Activated gamma-delta T cell treated with anti-CD3 and anti-CD28 coated beads, Interleukin-2, amount 50 U/mL, for 16 hours (primary cell): ENCODE measurements around the gene LAMB1.
"Not testable (repeated sequence)": the region's sequence is repeated elsewhere in the genome, so short reads cannot be mapped to it uniquely, and the experiment has no call there.

Experiments
- DNase-seq: peaks from one replicate; pipeline ENCODE4 v3.0.0-alpha.2; 2020; ENCODE audit warnings: low read depth

Gene LAMB1

DNA sequence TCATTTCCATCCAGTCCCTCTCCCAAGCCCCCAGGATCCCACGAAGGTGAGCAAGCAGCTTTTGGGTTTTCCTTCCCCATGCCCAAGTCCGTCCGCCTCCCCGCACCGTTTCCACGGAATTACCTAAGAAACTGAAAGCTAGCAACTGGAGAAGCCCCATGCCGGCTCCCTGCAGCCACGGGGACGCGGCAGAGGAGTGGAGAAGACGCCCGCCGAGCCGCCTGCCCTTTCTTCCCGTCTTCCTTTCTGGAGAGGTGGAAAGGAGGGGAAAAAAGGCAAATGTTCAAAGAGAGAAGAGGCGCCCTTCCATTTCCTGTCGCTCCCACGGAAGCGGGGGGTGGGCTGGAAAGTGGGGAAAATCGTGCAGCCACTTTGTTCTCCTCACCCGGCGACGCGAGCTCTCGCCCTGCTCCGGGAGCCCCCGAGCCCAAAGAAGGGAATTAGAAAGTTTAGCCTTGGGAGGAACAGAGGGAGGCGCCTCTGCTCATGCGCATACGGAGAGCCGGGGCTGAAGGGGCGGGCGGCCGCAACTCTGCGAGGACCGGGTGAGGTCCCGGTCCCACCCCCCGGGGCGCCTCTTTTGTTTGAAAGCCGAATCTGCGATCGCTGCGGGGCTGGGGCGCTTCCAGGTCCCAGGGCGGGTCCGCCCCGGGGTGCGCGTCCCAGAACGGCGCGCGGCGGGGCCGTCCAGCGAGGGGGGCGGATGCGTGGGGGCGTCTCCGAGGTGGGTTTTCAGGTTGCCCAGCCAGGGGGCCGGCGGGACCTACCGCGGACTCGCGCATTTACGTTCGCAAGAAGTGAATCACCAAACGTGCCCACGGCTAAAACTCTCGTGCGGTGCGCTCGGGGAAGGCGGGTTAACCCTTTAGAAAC, at the start of gene LAMB1:
Gene LAMB1 (minus strand): TSS at position 436 of the 873 bp plus-strand sequence. CDS start 276 bp downstream, at position 160.
- no peak for DNase-seq

DNA sequence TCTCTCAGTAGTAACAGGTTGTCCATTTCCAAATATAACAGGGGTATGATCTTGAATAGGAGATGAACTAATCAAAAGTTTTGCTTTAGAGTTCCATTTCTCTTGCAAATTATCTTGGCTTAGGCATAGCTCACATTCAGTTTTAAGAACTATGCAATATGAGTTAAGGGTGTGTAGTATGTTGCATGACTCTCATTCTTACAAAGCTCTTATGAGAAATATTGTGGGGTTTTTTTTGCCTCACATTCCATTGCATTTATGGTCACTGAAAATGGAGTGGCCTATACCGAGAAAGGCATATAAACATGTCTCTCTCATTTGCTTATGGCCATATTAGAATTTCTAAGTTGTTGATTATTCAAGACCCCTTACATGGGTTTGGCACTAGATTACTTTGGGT, 48.5 kb upstream of the LAMB1 start:
- DNase-seq = no peak

DNA sequence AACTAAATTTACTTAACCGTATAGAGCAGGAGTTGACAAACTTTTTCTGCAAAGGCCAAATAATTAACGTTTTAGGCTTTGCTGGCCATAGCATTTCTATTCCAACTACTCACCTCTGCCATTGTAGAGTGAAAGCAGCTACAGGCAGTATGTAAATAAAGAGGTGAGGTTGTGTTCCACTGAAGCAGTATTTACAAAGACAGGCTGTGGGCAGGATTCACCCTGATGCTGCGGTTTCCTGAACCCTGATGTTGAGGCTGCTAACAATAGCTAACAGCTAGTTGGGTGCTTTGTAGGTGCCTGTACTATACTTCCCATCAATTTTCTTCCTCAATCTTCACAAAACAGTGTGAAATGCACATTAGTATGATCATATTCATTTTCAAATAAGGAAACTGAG, 47.0 kb upstream of the LAMB1 start:
- no peak for DNase-seq

DNA sequence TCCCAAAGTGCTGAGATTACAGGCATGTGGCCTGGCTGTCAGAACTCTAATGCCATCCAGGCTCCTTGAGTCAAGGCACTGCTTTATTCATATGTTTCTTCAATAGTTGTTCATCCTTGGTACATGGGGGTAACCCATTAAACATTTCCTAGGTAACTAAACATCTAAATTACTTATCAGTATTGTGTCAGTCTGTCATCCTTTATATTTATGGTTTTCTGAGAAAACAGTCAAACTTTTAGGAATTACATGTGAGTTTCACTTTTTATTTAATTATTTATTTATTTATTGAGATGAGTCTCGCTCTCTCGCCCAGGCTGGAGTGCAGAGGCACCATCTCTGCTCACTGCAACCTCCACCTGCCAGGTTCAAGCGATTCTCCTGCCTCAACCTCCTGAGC, 45.5 kb upstream of the LAMB1 start:
- DNase-seq = no peak

DNA sequence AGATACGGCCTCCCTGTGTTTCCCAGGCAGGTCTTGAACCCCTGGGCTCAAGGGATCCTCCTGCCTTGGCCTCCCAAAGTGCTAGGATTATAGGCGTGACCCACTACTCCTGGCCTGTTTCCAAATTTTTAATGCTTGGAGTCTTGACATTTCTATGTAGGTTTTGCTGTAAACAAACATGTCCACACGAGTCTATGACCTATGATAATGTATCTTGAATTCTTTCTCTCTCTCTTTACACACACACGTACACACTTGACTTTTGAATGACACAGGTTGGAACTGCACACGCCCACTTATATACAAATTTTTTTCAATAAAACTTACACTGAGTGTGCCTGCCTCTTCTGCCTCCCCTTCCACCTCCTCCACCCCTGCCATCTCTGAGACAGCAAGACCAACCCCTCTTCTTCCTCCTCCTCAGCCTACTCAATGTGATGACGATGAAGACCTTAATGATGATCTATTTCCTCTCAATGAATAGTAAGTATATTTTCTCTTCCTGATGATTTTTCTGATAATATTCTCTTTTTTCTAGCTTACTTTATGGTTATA, 44.1 kb upstream of the LAMB1 start:
- no peak for DNase-seq

DNA sequence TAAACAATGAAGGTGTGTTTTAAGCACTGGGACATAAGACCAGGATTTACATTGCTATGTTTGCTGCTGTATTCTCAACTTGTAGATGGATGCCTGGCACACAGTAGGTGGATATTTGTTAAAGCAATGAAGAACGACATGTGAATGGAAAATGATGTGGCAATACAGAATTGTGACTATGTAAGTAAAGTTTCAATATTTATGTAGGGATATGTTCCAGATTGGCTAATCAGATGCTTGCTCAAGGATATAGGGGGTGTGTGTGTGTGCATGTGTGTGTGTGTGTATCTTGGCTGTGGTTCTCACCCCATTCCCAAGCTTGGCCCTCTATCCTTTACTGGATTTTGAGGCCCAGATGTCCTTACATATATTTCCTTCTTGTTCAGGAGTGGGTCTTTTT, 42.7 kb upstream of the LAMB1 start:
- DNase-seq = no peak

DNA sequence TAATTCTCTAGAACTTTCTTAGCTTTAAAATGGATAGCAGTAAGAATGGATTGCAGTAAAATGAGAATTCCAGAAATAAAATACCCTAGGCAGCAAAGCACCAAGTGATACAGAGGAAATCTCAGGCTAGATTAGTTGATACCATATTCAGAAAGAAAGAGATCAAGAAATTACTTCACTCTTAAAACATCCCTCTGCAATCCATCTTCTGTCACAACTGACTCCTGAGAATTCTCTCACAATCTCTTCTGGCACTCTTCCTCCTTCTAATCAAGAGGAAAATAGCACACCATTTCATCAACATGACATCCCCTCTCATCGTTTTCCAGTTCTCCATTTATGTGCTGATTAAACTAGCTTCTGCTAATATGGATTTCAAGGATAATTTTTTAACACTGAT, 42.2 kb upstream of the LAMB1 start:
- DNase-seq = no peak

DNA sequence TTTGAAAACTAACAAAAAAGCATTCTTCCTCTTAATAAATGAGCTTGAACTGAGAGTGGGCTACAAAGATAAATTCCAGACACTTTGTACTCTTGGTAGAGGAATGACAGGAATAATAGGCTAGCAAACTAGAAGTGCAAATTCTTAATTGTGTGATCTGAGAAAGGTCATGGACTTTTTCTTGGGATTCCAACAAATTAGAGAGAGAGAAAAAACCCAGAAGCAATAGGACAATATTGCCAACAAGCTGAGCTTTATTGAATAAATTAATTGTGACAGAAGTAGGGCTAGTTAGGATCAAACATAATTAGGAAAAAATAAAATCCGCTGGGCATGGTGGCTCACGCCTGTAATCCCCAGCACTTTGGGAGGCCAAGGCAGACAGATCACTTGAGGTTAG, 41.4 kb upstream of the LAMB1 start:
- no peak for DNase-seq

DNA sequence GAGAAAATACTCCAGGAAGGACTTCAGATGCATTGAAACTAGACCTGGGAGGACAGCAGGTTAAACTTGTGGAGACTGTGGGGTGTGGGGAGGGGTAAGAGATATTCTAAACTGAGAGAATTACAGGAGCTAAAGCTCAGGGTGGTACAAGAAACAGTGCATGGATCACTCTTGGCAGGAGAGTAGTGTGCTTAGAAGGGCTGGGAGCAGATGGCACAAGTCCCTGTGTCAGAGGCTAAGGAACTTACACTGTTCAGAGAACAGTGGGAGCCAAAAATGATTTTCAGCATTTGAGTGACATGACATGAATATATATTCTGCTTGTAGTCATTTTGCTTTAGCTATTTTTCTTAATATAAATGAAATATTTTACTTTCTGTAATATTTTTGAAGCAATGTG, 36.0 kb upstream of the LAMB1 start:
- DNase-seq = no peak

DNA sequence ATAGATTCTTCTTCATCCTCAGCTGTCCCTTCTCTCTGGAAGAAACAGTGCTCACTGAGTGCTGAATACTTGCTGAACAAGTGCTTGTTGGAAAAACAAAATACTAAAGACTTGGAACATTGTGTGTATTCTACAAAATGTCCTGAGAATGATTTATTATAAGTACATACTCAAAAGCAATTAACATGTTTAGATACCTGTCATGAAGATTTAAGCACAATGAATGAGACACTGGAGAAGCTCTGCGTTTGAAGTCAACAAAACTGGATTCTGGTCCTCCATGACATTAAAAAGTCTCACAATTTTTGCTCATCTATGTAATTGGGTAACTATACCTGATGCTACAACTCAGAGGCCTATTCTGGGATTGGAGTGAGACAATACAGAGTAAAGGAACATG, 34.8 kb upstream of the LAMB1 start:
- no peak for DNase-seq

DNA sequence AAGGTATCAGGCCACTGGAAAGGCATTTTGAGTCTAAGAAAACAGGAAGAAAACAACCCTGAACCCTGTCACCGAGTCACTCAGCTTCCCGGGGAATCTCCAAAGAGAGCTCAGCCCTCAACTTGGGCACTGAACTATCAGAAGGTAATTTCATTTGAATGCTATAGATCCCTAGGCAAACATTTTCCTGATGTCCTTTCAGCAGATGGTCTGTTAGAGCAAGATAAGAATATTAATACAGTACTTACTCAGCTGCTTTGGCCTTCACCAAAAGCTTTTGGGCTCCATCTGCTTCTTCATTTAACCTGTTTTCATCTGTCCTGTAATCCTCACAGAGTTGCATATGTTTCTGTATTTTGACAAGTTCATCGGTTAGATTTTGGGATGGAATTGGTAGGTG, 34.2 kb upstream of the LAMB1 start:
- no peak for DNase-seq

DNA sequence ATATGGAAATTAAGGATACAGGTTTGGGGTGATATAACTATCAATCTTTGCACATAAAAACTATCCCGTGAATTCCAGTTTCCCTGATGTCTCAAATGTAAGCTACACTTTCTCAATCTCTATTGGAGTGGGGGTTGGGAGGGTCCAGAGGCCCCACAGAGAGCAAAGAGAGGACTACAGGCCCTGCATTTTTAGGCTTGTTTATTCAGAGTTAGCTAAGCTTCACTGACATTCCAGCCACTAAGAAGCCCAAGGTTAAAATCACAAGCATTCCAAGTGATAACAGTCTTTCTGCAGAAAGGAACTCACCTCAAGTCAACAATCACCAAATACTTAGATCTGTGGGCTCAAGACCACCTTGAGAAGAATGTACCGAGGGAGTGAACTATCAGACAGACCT, 31.6 kb upstream of the LAMB1 start:
- no peak for DNase-seq

DNA sequence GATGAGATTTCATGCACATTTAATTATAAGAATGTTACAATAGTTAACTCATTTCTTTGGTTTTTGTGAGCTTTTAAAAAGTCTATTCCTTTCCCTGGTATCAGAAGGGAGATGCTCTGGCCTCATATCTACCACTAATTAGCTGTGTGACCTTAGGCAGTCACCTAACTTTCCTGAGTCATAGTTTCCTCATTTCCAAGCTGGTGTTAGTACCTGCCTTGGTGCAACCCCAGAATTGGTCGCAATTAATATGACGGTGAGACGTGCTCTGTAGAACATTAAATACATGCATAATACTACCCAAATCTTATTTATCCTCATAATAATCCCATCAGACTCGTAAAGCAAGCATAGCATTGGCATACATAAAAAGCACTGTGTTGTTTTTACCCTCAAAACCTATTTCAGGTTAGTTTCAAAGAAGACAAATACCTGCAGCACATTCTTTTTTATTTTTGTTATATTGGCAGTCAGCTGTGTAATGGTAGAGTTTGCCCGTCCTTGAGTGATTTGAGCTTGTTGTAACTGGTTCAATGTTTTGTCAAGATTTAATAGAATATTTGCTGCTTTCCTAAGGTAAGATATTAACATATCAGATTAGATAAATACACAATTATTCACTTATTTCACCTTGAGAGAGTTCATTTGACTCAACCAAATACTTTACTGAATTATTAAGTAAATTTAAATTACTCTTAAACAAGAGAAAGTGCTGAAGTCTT, 31.0 kb upstream of the LAMB1 start:
- no peak for DNase-seq

DNA sequence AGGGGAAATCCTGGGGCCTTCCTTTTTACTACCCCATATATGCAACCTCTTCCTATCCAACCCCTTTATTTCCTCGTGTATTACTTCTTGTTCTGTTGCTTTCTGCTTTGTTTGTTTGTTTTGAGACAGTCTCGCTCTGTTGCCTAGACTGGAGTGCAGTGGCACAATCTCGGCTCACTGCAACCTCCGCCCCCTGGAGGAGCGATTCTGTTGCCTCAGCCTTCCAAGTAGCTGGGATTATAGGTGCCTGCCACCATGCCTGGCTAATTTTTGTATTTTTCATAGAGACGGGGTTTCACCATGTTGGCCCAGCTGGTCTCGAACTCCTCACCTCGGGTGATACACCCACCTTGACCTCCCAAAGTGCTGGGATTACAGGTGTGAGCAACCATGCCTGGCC, 30.3 kb upstream of the LAMB1 start:
- not testable (repeated sequence) for DNase-seq

DNA sequence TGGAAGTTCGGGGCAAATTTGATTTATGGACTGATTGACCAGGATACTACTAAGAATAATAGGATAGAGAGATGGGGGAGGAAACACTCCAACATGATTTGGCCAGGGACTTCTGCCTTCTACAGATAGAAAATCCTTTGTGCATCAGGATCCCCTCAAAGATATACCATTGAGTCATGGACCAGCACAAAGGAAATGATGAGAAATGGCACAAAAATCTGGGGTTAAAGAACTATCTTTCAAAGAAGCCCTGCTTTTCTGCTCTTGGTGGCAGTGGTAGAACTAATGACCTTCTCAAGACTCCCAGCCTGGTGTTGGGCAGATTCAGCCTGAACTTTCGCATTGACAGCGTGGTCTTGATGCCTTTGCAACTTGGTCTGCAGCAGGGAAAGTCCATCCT, 27.6 kb upstream of the LAMB1 start:
- no peak for DNase-seq

DNA sequence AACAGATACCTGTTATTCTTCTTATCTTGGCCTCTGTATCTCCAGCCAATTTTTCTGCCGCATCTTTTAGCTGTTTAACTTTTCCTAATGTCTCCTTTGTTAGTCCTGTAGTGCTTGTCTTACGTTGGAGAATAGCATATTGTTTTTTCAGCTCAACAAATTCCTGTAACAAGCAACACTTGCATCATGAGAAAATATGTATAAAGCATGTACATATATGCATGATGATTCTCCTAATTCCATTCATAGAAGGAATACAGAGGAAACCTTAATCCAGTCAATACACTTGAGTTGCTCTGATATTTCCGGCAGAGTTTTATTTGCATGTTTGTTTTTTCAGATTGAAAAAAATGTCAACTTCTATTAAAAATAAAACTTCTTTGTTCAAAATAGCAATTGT, 26.1 kb upstream of the LAMB1 start:
- no peak for DNase-seq

DNA sequence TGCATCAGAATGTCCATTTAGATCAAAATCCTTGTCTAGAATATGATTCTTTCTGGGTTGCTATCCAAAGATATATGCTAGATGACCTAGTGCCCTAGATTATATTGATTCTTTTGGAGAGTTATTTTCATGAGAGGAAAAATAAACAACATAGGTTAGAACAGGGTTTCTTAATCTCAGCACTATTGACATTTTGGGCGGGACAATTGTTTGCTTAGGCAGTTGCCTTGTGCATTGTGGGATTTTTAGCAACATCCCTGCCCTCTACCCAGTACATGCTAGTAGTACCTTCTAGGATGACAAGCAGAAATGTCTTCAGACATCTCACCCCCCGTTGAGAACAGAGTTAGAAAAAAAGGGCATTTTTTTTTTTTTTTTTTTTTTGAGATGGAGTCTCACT, 25.1 kb upstream of the LAMB1 start:
- no peak for DNase-seq

DNA sequence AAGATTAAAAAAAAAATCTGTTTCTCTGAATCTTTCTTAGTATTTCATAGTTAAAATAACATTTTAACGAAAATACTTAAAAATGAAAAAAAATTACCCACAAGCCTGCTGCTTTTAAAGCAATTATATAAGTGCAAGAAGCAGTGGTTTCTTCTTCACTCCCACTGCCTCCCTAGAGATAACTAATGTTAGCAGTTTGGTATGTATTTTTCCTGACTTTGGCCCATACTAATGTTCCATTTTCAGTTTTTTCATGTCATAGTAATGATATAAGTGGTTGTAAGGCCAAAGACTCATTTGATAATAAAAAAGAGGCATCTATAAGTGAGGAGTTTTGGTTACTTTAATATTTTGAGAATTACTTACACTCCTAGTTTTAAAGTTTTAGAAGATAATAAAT, 24.3 kb upstream of the LAMB1 start:
- DNase-seq = no peak

DNA sequence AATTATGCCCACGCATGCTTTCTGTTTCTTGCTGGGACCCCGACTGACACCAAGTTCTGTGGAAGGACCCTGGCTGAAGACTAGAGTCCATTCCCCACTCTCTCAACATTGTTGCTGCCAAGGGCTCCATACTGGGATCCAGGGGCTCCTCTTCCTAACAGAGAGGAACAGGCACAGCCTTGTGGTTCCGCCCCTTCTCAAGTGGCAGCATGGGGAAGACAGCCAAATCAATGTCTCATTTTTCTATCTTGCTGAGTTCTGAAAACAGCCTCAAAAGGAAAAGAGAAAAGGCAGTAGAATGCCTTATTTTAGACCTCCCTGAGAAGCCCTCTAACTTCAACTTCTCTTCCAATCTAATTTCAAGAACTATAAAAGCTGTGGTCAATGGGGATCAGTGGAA, 23.7 kb upstream of the LAMB1 start:
- no peak for DNase-seq

DNA sequence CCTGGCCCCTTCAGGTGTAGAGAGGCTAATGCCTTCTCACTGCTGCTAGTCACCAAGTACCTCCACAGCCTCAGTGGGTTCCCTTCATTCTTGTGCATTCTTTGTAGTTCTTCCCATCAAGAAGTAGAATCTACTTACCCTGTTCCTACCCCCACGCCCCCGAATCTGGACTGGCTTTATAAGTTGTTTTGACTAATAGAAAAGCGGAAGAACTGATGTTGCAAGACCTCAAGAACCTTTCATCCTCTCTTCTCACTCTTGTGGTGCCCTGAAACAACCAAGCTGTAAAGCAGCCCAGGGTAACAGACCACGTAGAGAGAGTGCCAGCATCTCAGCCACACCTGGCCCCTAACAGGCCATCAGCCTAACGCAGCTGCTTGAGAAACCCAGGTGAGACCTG, 23.2 kb upstream of the LAMB1 start:
- DNase-seq = no peak

DNA sequence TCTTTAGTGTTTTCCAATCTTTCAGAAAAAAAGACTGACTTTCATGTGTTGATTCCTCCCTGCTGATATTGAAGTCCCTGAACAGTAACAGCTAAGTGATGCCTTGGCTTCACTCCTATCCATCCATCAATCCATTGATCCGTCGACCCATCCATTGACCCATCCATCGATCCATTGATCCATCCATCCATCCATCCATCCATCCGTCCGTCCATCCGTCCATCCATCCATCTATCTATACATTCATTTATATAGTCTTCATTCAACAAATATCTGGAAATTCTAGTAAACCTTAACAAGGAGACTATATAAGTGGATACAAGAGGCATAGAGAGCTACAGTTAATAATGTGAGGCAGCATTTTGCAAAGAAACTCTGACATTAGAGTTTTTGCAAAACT, 21.6 kb upstream of the LAMB1 start:
- no peak for DNase-seq

DNA sequence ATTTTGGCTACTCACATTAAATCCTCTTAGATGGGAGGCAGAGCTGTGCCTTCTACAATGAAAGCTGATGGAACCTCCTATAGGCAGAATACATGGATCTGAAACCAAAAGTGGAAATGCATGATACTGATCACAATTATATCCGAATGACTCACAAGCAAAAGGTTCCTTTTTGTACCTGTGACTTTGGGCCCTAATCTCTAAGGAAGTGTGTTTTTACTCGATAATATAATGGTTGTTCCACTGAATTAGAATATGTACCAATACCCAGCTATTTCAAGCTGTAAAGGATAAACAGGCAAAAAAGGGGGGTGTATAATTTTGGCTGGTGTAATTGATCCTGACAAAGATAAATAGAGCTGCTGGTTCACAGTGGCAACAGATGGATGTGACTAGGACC, 17.6 kb upstream of the LAMB1 start:
- no peak for DNase-seq

DNA sequence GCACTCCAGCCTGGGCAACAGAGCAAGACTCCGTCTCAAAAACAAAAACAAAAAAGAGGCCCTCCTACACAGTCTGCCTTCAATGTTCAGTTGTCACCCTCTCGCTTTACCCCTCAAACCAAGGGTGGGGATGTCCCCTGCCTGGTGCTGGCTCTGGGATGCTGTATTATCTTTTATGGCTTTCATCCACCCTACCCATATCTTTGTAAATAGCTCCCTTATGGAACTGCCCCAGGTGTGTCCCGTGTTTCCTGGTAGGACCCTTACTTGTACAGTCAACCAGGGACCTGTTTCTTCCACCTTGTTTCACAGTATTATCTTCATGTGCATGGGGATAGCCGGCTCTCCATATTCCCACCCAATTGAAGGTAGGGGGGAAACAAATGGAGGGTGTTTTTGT, 15.7 kb upstream of the LAMB1 start:
- no peak for DNase-seq
